Spleen (tissue), 7 donors: ENCODE measurements around the gene TSNAXIP1.
A peak's percentile ranks its signal among the peaks of the same experiment; 100 is the strongest.

Experiments used
- POLR2A ChIP-seq, 3 donors: fragments of 450-650 bp; IDR thresholded peaks; one replicate each; pipeline ENCODE4 v1.5.1; 2017; ENCODE audit warnings: antibody characterized with exemption in 3 of 3, mild to moderate bottlenecking in 1 of 3
- POLR2AphosphoS5 ChIP-seq, 3 donors: sonication (generic); formaldehyde crosslinking; IDR thresholded peaks; one replicate each; pipeline ENCODE4 v1.5.1; 2017; ENCODE audit warnings: antibody characterized with exemption in 3 of 3
- TF ChIP-seq, protein P1 (sequence below), 11 experiments: fragments of 200-600 bp in 7 of 11; fragments of 450-650 bp in 4 of 11; sonication (generic) in 4 of 11; IDR thresholded peaks in 8 of 11; conservative IDR thresholded peaks in 3 of 11; 1 replicate in 7 of 11; 2 replicates in 4 of 11; pipeline versions ENCODE4 v1.4.0 to v1.8.0; 2016 to 2021; ENCODE audit warnings: antibody characterized with exemption in 11 of 11, inconsistent platforms in 4 of 11, mild to moderate bottlenecking in 1 of 11
- donor health status: DM: no; HTN: no; CAD: no; lungs with moderate emphysema.
- donor health status: DM: no; HTN: no; CAD: no.
- donor health status: DM: no; HTN: no; CAD: no.

DNA sequence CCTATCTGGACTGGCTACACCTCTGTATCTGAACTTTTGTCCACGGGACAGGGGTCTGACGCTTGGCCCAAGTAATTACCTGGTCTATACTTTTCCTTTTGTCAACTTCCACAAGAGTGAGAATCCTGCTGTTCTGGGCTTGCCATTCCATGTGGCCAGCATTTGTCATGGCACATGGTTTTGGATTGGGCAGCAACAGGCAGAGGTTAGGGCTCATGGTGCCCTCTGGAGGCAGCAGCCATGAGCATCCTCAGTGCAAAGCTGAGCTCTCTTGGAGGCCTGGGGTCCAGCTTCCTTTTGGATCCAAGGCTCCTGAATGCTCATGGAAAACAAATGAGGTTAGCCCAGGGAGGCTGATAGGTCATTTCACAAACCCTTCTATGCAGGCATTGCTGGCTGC is 58.6 kb downstream of the TSNAXIP1 start:
- TF ChIP-seq, protein P1, sequence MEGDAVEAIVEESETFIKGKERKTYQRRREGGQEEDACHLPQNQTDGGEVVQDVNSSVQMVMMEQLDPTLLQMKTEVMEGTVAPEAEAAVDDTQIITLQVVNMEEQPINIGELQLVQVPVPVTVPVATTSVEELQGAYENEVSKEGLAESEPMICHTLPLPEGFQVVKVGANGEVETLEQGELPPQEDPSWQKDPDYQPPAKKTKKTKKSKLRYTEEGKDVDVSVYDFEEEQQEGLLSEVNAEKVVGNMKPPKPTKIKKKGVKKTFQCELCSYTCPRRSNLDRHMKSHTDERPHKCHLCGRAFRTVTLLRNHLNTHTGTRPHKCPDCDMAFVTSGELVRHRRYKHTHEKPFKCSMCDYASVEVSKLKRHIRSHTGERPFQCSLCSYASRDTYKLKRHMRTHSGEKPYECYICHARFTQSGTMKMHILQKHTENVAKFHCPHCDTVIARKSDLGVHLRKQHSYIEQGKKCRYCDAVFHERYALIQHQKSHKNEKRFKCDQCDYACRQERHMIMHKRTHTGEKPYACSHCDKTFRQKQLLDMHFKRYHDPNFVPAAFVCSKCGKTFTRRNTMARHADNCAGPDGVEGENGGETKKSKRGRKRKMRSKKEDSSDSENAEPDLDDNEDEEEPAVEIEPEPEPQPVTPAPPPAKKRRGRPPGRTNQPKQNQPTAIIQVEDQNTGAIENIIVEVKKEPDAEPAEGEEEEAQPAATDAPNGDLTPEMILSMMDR (IDR thresholded peaks at IDR 0.05 in 8 of 11, conservative IDR thresholded peaks at IDR 0.05 in 3 of 11), result peak in 5 of 11 experiments; percentile 14 to 35 (median 22)
- TF ChIP-seq POLR2A (IDR thresholded peaks at IDR 0.05), result no peak
- no peak for TF ChIP-seq POLR2AphosphoS5 (IDR thresholded peaks at IDR 0.05)
